ENCODE results near the gene BRCC3. TPM values are rescaled to one million over a fixed set of nuclear protein-coding genes. Genes with fewer than 3 reads are reported as not detected.

Gene BRCC3
- total and polyA plus RNA-seq, 3 donors from 2014 or later = 1.4 to 3.4 (median 2.8) TPM

DNA sequence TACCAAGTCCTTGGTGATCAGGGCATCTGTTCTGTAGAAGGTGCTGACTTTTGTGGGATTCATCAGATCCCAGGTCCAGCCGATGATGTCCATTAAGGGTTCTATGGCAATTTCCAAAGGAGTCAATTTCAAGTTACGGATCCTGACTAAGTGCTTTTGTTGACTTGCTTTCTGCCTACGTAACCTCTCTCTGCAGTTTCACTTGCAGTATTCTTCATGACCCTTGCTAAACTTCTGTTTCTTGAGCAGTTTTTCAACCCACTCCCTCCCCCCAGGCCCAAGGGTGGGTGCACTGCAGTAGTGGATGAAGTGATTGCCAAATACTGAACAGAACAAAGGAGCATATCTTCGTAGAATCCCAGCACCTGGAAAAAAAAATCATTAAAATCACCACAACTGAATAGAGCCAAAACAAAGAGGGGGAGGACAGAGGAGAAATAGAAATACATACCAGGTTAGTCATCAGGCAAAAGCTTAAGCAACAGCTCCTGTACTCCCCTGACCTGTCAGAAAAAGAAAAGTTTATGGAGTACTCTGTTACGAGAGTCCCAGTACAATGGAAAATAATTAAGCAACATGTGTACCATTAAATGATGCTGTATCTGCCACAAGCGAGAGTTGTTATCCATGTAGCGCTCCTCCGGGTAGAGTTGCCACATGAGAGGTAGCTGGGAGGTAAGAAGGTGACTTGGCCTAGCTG lies 6.1 kb upstream of the BRCC3 start:
- Histone ChIP-seq H3K27ac (no peak overlapping the region), H3K36me3 (ENCODE audit: low read depth, missing control alignments) (no peaks in the 10 kb centered on the region), H3K27me3 (no peaks in the 10 kb centered on the region), H3K4me1 (no peaks in the 10 kb centered on the region), H3K9me3 (no peaks in the 10 kb centered on the region), H3K4me3 (no peak overlapping the region)
- 85 to 89% methylated on average over 7 to 8 of the region's 8 CpGs for WGBS, 2 donors
- intact Hi-C loops (cut with DNase I; ENCODE audit: low total_unique reads) = no loop called here
- no peak for DNase-seq
- TF ChIP-seq, protein P1, sequence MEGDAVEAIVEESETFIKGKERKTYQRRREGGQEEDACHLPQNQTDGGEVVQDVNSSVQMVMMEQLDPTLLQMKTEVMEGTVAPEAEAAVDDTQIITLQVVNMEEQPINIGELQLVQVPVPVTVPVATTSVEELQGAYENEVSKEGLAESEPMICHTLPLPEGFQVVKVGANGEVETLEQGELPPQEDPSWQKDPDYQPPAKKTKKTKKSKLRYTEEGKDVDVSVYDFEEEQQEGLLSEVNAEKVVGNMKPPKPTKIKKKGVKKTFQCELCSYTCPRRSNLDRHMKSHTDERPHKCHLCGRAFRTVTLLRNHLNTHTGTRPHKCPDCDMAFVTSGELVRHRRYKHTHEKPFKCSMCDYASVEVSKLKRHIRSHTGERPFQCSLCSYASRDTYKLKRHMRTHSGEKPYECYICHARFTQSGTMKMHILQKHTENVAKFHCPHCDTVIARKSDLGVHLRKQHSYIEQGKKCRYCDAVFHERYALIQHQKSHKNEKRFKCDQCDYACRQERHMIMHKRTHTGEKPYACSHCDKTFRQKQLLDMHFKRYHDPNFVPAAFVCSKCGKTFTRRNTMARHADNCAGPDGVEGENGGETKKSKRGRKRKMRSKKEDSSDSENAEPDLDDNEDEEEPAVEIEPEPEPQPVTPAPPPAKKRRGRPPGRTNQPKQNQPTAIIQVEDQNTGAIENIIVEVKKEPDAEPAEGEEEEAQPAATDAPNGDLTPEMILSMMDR (IDR thresholded peaks at IDR 0.05) = no peak
- no peak for TF ChIP-seq POLR2A (IDR thresholded peaks at IDR 0.05)

DNA sequence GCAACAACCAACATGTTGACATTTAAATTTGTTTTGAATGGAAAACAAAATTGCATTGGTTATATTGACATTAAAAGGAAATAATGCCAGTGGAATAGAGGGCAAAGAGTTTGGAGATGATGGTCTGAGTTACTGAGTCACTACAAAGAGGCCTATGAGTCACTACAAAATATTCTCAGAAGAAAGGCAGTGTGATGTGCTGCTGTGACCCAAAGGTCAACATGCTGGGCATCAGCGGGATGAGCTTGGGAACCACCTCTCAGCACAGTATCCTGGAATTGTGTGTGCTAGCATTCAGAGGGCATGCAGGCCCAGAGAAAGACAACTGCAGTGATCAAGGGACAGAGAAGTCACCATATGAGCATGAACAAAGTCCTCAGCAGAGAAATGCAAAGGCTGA lies 3.1 kb upstream of the BRCC3 start:
- Histone ChIP-seq H3K9me3 (no peaks in the 10 kb centered on the region), H3K4me3 (no peak overlapping the region), H3K27me3 (no peaks in the 10 kb centered on the region), H3K27ac (no peak overlapping the region), H3K4me1 (no peaks in the 10 kb centered on the region), H3K36me3 (ENCODE audit: low read depth, missing control alignments) (no peaks in the 10 kb centered on the region)
- 41 to 50% methylated on average over 1 of the region's 1 CpG for WGBS, 2 donors
- no peak for DNase-seq
- TF ChIP-seq, protein P1 (IDR thresholded peaks at IDR 0.05) = no peak
- no peak for TF ChIP-seq POLR2A (IDR thresholded peaks at IDR 0.05)
- intact Hi-C loops (cut with DNase I; ENCODE audit: low total_unique reads) = no loop called here

DNA sequence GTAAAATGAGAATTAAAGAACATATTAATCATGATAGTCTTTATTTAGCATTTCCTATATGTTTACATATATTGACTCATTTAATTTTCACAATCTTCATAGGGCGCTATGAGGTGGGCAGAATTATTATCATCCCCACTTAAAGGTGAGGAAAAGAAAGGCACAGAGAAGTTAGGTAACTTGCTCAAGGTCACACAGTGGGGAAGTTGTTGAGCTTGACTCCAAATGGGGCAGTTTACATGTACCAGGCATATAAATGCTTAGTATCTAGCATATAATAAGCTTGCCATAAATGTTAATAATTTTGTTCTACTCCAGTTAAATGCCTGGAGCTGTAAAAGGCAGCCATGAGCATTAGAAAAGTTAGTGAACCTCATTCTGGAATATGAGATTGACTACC lies 1.9 kb upstream of the BRCC3 start:
- intact Hi-C loops (cut with DNase I; ENCODE audit: low total_unique reads) = no loop called here
- WGBS, 2 donors = 75 to 78% methylated on average over 1 of the region's 1 CpG
- Histone ChIP-seq H3K27ac (no peak overlapping the region), H3K4me1 (no peaks in the 10 kb centered on the region), H3K4me3 (no peak overlapping the region), H3K27me3 (no peaks in the 10 kb centered on the region), H3K36me3 (ENCODE audit: low read depth, missing control alignments) (no peaks in the 10 kb centered on the region), H3K9me3 (no peaks in the 10 kb centered on the region)
- TF ChIP-seq, protein P1 (IDR thresholded peaks at IDR 0.05) = no peak
- no peak for TF ChIP-seq POLR2A (IDR thresholded peaks at IDR 0.05)
- DNase-seq = no peak

DNA sequence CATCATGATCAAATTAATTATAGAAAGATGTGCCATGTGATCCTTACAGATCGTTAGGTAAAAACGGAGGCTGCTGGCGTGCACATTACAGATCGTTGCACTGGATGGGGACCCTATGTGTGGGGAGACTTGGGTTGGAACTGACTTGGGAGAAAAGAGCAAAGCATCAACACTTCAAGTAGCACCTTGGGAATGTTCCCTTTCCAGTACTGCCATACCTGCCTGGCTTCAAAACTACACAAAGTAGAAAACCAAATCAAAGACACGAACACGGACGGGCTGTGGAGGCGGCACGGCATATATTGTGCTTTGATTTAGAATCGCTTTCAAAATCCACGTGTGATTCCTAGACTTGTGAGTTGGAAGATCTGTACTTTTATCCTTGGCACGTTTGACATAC lies 1.3 kb upstream of the BRCC3 start:
- intact Hi-C loops (cut with DNase I; ENCODE audit: low total_unique reads) = no loop called here
- no peak for DNase-seq
- 4 to 6% methylated on average over 9 to 12 of the region's 12 CpGs for WGBS, 2 donors
- Histone ChIP-seq H3K27ac (peak overlapping the region; percentile 78 to 80), H3K4me3 (peak overlapping the region; percentile 58 to 70), H3K36me3 (ENCODE audit: low read depth, missing control alignments) (no peaks in the 10 kb centered on the region), H3K9me3 (no peaks in the 10 kb centered on the region), H3K27me3 (no peaks in the 10 kb centered on the region), H3K4me1 (no peaks in the 10 kb centered on the region)
- TF ChIP-seq POLR2A (IDR thresholded peaks at IDR 0.05) = no peak
- TF ChIP-seq, protein P1 (IDR thresholded peaks at IDR 0.05) = no peak

GRCh38 chrX:155070663-155070974 lies 689 bp upstream of the BRCC3 start:
- intact Hi-C loops (cut with DNase I; ENCODE audit: low total_unique reads) = no loop called here
- Histone ChIP-seq H3K36me3 (ENCODE audit: low read depth, missing control alignments) (no peaks in the 10 kb centered on the region), H3K9me3 (no peaks in the 10 kb centered on the region), H3K4me1 (no peaks in the 10 kb centered on the region), H3K27me3 (no peaks in the 10 kb centered on the region), H3K4me3 (peak overlapping the region; percentile 58 to 70), H3K27ac (peak overlapping the region; percentile 78 to 80)
- TF ChIP-seq, protein P1 (IDR thresholded peaks at IDR 0.05) = no peak
- no peak for TF ChIP-seq POLR2A (IDR thresholded peaks at IDR 0.05)
- no peak for DNase-seq
- 0 to 1% methylated on average over 9 to 16 of the region's 16 CpGs for WGBS, 2 donors

Data from testis (tissue), 3 donors.